GM19452 (cell line): ENCODE data around the gene NMD3.
"Not testable (repeated sequence)": the region's sequence is repeated elsewhere in the genome, so short reads cannot be mapped to it uniquely, and the experiment has no call there.

Source experiments
- ATAC-seq: cut with Tn5 transposase; IDR thresholded peaks from one replicate; pipeline ENCODE4 v1.9.1; 2021; ENCODE audit not compliant: unreplicated experiment

Gene NMD3

GRCh38 chr3:161275919-161276318, 54.8 kb downstream of the NMD3 start:
- ATAC-seq: no peak

DNA sequence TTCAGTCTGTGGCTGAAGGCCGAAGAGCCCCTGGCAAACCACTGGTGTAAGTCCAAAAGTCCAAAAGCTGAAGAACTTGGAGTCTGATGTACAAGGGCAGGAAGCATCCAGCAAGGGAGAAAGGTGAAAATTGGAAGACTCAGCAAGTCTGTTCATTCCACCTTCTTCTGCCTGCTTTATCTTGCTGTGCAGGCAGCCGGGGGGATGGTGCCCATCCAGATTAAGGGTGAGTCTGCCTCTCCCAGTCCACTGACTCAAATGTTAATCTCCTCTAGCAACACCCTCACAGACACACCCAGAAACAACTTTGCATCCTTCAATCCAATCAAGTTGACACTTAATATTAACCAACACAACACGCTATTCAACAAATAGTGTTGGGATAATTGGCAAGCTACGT, 61.3 kb downstream of the NMD3 start:
- not testable (repeated sequence) for ATAC-seq

DNA sequence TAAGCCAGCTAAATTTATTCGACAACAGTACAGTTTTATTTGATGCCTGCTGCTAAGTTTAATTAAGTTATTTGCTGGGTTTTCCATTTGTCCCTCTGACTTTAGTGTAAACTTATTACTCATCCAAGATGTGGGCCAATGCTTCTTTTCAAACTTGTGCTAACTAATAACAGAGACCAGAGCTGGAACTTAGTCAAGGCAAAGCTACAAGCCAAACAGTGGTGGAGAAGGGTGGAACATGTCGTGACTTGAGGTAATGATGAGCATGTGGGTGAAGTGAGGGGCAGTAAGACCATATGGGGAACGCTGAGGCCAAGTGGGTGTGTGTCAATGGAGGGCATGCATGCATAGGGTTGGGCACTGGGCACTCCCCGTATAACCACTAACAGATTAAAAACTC, 63.9 kb downstream of the NMD3 start:
- no peak for ATAC-seq

GRCh38 chr3:161289174-161289573, 68.1 kb downstream of the NMD3 start:
- ATAC-seq: no peak

DNA sequence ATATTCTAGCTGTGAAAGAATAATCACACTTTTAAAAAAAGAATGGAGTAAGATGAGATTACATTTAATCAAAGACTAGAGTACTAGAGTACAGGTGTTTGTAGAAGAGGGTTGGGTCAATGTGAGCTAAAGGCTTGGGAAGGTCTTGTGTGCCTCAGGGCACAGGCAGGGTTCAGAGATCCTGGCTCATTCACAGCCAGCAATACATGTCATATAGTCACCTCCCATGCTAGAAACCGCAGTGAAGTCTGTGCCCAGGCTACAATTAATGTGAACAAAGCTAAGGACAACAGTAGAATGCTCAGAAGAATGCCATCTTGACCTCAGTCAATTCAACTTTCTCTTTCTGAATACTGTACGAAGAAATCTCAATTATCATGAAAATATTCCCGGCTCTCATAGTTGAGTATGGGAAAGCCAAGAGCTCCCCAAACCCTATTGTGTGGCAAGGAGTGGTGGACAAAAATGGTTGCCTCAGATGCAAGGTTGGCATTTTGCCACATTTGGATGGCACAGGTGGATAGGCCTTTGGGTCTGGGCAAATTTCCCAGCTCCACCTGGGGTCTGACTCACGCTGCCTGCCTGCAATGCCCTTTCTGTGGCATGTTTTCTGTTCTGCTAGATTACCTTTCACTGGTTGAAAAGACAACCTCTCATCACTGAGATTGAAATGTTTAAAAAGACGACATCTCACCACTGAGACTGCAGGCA, 70.2 kb downstream of the NMD3 start:
- no peak for ATAC-seq

- ATAC-seq: no peak
These were observed 72.3 kb downstream of the NMD3 start for GRCh38 chr3:161293381-161293780.

DNA sequence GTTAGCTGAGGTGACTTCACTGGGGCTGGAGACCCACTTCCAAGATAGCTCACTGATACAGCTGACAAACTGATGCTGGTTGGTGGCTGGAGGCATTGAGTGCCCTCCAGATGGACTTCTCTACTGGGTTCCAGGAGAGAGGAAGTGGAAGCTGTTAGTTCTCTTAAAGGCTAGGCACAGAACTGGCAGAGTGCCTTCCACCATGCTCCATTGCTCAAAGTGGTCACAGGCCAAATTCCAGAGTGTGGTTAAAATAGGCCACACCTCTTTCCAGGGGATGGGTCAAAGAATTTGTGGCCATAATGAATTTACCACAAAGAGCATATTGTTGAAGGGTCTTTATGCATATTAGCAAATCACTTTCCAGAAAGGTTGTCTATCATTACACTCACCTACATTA, 74.2 kb downstream of the NMD3 start:
- ATAC-seq: no peak

GRCh38 chr3:161296814-161297213, 75.7 kb downstream of the NMD3 start:
- no peak for ATAC-seq
